NCI-H460 (cell line): ENCODE results near the gene CFH. TPM values are rescaled to one million over a fixed set of nuclear protein-coding genes. Genes with fewer than 3 reads are reported as not detected.
"Not testable (repeated sequence)": the region's sequence is repeated elsewhere in the genome, so short reads cannot be mapped to it uniquely, and the experiment has no call there.

Source experiments
- DNase-seq: peaks from one replicate; pipeline ENCODE4 v3.0.0-alpha.2; 2016; ENCODE audit warnings: low read depth; ENCODE audit errors: extremely low read depth
- total RNA-seq: library from RNA; depleted of rRNA; stranded (reverse); fragments of >200 nt; shearing (Covaris generic); gene quantifications from 2 replicates; pipeline ENCODE4 v1.2.3, GENCODE V29; 2014

The CFH gene
- total RNA-seq, 1 experiment from 2014 or later: 75.6 TPM

GRCh38 chr1:196661345-196661744 lies 9.5 kb downstream of the CFH start:
- DNase-seq: no peak

GRCh38 chr1:196667131-196667530 lies 15.3 kb downstream of the CFH start:
- no peak for DNase-seq

- DNase-seq: no peak
Observed at GRCh38 chr1:196669051-196669450, 17.2 kb downstream of the CFH start.

DNA sequence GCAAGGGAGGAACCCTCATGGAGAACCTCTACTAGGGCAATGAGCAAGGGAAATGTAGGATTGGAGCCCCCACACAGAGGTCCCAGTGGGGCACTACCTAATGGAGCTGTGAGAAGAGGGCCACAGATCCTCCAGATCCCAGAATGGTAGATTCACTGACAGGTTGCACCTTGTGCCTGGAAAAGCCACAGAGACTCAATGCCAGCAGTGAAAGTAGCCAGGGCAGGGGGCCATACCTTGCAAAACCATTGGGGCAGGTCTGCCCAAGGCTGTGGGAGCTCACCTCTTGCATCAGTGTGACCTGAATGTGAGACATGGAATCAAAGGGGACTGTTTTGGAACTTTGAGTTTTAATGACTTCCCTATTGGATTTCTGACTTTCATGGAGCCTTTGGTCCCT lies 17.9 kb downstream of the CFH start:
- DNase-seq: no peak

DNA sequence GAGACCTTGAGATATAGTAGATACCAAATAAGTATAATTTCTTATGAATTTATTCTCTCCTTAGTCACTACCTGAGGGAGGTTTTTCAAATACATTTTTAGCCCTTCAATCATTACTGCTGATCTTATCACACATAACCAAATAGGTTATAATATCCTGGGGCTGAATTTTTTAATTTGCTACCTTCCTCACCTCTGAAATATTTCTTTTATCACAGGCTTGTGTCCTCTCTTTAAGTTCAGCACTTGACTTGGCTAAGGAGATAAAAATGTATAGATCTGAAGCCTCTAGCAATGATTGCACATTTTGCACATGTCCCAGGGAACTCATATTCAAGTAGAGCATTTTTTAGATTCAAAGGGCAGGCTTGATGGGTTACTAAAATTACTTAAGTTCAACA lies 23.1 kb downstream of the CFH start:
- DNase-seq: no peak

DNA sequence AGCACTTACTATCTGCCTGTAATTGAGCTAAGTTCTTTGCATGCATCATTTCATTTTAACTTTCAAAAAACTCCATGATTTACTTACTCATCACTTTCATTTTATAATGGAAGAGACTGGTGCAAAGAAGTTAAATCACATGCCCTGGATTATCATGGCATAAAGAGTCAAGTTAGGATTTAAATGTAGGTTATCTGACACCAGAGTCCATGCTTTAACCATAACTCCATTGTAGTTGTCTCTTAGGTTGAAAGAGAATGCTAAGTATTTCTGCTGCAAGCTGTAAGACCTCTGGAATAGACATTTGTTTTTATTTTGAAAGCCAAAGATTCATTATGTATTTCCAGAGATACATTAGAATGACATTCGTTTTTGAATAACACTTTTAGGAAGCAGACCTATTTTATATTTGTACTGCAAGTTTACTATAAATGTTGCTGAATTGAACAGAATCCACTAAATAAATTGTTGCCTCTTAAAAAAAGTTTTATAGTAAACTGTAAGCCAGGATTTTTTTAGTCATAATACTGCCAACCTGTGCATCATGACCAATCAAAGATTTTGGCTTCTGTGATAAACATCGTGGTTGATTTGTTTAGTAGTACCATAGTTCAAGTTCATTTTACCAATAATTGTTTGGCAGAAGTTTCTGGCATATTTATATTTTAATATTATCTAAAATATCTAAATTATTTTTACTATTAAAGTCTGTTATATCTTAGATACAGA lies 26.1 kb downstream of the CFH start:
- DNase-seq: no peak

GRCh38 chr1:196678510-196678884 lies 26.7 kb downstream of the CFH start:
- no peak for DNase-seq

- no peak for DNase-seq
Observed at GRCh38 chr1:196680107-196680506, 28.3 kb downstream of the CFH start.

DNA sequence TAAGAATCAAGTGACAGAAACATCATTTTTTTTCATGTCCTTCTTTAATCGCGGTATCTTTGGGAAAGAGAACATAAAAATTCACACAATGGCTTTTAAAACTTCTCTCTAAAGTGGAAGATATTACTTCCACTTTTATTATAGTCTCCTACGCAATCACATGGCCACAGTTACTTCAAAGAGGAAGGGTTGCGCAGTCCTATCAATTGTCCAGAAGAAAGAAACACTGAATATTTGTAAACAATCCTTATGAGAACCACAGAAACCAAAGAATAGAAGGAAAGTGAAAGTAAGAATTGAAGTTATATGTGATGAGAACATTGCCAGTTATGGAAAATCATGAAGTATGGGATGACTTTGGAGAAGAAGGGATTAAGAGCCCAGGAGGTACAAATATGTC lies 32.6 kb downstream of the CFH start:
- no peak for DNase-seq

GRCh38 chr1:196685506-196685905 lies 33.7 kb downstream of the CFH start:
- DNase-seq: no peak

DNA sequence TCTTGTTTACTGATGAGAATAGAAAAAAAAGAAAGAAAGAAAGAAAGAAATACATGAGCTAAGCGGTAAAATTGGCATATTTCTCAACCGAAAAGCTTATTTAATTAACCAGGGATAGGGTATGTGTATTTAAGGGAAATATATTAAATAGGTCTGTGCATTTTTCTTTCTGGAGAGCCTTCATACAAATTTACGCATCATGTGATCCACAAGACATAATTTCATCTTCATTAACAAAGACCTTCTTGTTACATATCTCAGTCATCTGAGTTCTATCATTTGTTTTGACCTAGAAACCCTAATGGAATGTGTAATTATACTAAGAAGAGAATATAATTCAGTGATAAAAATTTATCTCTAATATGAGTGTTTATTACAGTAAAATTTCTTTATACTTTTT lies 37.2 kb downstream of the CFH start:
- no peak for DNase-seq

GRCh38 chr1:196690582-196690981 lies 38.7 kb downstream of the CFH start:
- DNase-seq: no peak

- DNase-seq: no peak
Observed at GRCh38 chr1:196698993-196699392, 47.1 kb downstream of the CFH start.

DNA sequence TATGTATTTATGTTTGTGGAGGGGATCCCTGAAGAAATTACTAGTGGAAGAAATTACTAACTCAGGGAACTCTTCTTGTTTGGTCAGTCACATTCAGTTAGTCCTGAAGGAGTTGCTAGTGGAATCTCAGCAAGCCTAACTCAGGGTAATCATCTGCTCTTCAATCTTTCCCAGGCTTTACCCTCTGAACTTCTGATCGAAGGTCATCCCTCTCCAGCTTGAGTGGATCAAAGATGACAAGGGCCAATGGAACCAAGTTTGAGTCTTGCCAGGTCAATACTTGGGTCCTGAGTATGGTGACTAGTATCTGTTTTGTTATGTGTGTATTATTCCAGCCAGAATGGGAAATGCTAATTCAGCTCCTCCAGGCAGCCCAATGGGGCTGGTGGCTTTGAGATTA lies 49.3 kb downstream of the CFH start:
- no peak for DNase-seq

- DNase-seq: not testable (repeated sequence)
Observed at GRCh38 chr1:196709892-196710291, 58.0 kb downstream of the CFH start.

DNA sequence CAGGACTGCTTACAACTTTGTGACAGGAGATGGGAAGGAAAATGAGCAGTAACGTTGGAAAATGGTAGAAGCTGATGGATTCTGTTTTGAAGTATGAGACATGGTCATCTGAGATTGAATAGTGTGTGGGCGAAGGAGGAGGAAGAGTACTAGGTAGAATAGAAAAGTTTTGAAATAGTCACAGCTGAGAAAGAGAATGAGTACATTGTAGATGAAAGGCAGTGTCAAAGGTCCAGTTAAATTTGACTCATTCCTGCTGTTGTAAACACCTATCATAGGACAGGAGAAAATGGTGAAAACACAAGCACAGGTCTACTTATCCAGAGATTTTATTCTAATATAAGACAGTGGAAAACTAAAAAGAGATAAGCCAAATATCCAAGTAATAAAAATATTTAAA lies 66.0 kb downstream of the CFH start:
- no peak for DNase-seq

DNA sequence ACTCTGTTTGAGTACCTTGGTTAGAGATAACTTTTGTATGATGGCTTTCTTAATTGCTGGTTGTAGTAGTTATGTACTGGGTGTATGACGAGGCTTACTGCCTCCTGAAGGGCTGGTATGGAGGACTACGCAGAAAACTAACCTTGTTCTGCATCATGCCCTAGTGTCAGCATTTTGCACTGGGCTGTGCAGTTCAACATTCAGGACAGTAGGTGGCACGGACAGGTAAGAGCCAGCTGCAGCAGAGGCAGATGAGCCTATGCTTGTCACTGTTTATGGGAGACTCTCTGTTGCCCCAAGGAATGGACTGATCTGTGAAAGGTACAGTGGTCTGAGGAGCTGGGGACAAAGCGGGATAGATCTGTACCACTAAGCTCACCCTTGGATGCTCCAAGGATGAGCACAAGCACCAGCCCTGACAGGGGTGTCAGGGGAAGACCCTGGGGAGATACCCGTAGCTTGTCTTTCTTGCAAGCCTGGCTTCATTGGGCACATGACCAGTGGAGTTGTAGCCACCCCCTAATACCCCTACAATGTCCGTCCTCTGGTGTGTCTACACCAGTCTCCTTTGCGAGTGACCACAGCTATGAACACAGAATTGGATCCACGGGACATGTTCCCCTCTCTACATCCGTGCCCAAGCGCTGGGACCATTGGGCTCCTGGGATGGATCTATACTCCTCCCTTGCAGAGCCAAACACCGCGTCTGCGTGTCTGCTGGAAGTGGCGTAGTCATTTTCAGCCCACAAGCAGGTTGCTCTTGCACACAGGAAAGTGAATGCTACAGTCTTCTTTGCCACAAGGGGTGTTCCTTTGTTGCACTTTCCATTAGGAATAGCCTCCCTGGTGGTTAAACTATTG lies 71.7 kb downstream of the CFH start:
- DNase-seq: peak; percentile 62

DNA sequence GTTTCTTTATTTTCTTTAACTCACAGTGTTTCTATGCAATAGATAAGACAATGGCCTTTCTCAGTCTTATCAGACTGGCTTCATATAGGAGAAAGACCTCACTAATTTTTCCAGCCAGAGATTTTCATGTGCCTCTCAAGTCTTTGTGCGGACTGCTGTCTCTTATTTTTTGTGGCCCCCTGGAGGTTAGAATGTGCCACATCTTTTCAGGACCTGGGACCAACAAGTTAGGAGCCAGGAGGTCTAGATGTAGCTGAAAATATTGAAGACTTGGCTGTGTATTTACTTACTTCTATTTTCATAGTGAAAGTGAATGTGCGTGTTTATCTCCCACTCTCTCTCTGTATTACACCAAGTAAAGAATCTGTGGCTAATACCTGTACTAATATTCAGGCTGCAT lies 80.7 kb downstream of the CFH start:
- DNase-seq: no peak

DNA sequence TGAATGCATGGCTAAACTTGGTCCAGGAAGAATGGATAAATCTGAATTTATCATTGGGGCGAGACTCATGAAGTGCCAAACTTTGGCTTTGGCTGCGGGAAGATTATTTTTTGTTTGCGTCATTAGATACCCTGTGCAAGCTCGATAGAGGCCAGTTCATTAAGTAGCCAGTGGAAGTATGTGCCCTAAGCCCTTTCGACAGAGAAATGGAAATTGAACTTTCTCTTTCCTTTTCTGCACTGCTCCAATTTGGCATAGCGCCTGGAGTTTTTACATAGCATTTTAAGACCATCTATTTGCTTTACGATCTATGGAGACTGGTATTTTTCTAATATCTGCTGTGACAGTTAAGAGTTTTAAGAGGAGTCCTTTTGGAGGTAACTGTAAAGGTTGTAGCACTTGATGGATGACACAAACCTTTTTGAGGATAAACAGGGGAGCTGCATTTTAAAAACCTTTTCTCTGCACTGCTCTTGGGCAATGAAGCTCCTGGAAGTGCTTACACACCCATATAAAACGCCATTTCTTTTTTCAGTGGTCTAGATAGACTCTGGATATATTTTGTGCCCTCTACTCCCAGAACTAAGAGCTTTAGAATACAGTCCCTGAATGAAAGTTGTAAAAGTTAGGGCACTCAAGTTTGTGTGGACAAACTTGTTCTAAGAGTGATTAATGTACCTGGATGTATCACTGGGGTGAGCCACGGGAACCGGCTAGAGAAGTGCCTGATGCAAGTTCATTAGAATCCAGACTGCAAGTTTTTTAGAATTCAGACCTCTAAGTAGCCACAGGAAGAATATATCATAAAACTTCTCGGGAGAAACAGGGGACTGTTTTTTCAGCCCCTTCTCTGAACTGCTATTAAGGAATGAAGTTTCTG lies 81.5 kb downstream of the CFH start:
- no peak for DNase-seq

GRCh38 chr1:196734006-196734405 lies 82.2 kb downstream of the CFH start:
- no peak for DNase-seq

DNA sequence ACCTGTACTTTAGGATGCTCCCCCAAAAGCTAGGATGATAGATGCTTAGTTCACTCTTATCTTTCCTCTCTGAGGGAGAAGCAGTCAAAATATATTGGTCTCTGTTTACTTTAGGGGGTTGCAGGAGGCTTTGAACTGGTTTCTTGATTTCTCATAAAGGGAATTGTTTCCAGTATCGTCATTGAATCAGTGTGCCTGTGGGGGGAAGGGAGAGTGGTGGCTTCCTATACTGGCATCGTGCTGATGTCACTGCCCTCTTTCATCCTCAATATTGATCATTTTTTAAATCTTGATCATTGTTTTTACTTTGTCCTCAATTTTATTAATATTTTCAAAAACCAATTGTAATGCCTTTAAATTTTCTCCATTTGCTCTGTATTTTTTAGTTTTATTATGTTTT lies 82.6 kb downstream of the CFH start:
- DNase-seq: no peak
